Subcutaneous adipose tissue (tissue), 4 donors: ENCODE data around the gene SEC63. TPM values are rescaled to one million over a fixed set of nuclear protein-coding genes. Genes with fewer than 3 reads are reported as not detected.

Source experiments
- total RNA-seq, 4 donors: library from RNA; depleted of rRNA; stranded (reverse); fragments of >200 nt; gene quantifications; one replicate each; pipeline ENCODE4 v1.1.0, GENCODE V29; 2016
- TF ChIP-seq, protein P1 (sequence below): fragments of 450-650 bp; IDR thresholded peaks from one replicate; pipeline ENCODE4 v1.5.1; 2016; ENCODE audit warnings: low read depth, mild to moderate bottlenecking, control low read depth, antibody characterized with exemption, moderate library complexity

SEC63 gene
- total RNA-seq, 4 donors from 2014 or later: 39.0 to 75.2 (median 43.7) TPM

DNA sequence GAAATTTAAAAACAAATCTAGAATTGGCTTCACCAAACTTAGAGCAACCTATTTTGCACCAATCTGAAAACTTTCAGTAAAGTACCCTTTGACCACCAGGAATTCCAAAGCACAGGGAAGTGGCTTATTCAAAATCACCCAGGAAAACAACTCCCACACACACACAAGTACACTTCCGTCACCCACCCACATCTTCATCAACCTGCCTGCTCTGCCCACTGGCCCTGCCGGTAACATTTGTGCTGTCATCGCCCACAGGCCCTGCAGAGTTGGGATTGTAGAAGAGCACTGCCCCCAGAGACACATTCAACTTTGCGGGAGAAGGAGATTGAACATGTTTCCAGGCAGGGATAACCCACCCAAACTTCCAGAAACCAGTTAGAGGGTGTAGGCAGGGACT, 114.6 kb downstream of the SEC63 start:
- TF ChIP-seq, protein P1, sequence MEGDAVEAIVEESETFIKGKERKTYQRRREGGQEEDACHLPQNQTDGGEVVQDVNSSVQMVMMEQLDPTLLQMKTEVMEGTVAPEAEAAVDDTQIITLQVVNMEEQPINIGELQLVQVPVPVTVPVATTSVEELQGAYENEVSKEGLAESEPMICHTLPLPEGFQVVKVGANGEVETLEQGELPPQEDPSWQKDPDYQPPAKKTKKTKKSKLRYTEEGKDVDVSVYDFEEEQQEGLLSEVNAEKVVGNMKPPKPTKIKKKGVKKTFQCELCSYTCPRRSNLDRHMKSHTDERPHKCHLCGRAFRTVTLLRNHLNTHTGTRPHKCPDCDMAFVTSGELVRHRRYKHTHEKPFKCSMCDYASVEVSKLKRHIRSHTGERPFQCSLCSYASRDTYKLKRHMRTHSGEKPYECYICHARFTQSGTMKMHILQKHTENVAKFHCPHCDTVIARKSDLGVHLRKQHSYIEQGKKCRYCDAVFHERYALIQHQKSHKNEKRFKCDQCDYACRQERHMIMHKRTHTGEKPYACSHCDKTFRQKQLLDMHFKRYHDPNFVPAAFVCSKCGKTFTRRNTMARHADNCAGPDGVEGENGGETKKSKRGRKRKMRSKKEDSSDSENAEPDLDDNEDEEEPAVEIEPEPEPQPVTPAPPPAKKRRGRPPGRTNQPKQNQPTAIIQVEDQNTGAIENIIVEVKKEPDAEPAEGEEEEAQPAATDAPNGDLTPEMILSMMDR: no peak

DNA sequence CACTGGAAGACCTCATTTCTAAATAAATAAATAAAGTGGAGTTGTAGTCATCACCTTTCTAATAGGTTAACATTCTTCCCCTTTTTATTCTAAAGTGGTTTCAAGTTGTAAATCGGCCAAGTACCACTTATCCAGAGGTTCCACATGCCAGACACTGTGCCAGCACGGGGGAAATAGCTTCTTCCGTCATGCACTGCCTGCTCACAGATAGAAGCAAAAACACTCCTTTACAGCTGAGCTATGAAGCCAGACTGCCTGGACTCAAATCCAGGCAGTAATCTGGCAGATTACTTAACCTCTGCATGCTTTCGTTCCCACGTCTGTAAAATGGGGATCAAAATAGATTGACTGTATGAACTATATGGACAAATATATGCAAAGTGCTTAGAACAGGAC, 116.7 kb downstream of the SEC63 start:
- TF ChIP-seq, protein P1: no peak

DNA sequence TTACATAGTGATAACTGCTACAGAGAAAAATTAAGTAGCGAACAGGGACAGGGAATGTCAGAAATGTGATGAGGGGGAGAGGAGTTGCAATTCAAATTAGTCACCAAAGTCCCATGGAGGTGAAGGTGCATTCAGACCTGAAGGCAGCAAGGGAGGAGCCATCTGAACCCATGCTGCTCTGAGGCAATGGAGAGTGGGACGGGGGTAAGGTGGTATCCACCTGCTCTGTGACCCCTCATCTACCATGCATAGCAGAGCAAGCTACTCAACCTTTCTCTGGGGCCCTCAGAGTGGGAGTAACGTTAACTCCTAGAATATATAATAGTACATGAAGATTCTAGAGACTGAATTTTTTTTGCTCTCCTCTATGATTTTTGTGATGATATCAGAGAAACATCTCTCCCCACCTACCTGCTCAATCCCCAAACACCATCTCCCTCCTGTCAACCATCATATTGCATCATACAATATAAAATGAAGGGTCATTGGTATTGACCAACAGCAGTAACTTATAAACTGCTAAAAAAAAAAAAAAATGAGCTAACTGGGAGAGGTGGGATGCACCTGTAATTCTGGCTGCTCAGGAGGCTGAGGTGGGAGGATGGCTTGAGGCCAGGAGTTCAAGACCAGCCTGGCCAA, 117.3 kb downstream of the SEC63 start:
- TF ChIP-seq, protein P1: no peak

DNA sequence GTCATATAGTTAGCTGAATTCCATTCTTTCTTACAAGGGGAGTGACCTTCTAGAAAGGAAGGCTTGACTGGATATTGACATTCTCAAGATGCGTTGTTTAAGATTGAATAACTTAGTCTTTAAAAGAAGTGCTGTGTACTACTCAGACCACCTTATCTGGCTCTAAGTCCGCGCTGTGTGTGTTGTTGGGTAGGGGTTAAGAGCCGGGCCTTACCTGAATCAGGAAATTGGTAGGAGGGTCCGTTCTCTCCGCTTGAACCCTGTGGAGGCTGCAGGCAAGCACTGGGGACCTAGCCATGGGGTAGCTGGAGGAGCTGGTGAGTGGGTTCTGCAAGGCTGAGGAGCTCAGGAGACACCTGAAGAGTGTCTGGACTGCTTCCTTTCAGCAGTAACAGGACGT, 124.9 kb downstream of the SEC63 start:
- TF ChIP-seq, protein P1: no peak

DNA sequence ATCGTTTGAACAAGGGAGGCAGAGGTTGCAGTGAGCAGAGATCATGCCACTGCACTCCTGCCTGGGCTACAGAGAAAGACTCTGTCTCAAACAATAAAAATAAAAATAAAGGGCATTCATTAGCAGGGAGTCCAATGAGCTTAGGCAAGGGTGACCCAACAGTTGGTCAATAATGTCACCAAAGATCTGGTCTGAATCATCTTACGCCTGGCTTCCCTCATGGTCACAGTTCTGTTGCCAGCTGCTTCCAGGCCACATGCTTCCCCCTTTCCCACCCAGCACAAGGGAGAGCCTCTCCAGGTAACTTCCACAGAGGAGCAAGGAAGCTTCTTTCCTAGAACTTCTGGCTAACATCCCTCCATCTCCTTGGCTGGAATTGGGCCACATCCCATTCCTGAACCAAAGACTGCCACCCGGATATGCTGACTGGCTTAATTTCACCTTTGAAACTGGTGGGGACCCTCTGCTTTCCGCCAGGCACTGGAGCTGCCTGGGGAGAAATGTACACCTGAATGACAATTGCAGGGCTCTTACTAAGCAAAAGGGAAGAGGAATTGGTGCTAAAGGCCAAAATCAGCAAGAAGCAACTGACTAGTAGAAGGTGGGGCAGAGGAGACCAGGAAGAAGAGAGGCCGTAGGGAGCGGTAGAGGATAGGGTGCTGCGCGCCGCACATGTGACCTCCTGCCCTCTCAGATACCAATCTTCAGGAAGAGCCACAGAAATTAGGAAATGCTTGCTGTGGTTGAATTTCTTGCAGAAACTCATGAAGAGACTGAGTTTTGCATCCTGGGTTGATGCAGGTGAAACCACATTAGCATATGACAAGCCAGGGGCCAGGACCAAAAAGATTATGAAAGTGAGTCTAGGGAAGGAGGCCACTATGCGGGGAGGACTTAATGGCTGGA, 125.6 kb downstream of the SEC63 start:
- TF ChIP-seq, protein P1: no peak

DNA sequence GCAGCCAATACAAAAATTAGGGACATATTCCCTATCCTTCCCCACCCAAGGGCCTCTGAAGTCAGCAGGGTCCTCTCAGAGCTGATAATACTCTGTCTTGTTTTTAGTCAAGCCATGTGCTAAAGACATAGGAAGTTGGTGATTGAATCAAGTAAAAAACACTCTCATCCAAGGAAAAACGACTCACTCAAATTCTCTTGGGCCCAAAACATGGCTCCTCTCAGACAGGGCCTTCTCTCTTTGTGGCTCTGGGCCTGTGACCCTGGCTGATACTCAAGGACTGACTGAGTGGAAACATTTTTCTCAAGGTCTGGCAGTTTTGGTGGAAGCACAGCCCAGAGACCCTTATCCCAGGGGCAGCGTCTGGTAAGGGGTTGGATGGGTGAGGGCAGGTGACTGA, 127.9 kb downstream of the SEC63 start:
- TF ChIP-seq, protein P1: no peak

DNA sequence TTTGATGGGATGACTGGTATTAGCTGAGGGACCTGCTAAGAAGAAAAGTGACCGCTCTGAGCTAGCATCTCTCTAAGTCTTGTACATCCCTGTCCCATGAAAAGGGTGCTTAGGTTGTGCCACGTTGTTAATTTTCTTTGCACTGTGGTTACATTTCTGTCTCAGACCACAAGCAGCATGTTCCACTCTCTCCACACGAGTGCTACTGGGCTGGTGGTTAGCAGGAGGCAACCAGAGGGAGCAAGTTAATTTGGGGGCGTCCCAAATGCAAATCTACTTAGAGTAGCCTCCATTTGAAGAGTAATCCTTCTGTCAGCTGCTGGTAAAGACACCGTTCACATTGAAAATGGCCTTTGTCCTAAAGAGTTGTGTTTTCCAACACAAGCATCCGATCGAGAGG, 130.5 kb downstream of the SEC63 start:
- TF ChIP-seq, protein P1: no peak
